ENCODE measurements around the gene CYTH1. TPM values are rescaled to one million over a fixed set of nuclear protein-coding genes. Genes with fewer than 3 reads are reported as not detected.

Gene CYTH1
- total and polyA plus RNA-seq, 10 of the 15 experiments (the other 5 are each of a cell fraction or from before 2014, with no cell fraction given): 6.6 to 188 (median 145) TPM

DNA sequence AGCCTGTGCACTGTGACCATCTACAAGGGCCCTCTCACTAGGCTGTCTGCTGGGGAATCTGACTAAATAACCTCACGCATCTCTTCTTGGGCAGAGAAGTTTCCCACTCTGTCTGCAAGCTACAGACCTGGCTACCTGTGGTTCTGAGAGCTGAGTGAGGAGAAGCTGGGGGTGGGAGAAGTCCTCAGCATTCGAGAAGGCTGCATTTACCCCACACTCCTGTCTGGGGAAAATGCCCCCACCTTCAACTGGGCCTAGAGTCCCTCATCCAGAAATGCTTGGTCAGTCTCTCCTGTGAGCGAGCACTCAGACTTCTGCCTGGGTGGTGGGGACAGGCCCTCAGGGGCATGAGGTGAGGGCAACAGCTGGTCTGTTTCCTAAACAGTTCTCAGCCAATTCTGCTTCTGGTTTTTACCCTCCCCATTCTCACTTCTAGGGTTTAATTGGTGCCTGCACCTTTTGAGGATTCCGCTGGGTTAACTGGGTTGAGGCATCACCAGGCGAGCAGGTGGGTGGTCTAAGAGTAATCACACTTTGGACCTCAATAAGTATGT lies 98.6 kb downstream of the CYTH1 start:
- 83% methylated on average over 5 of the region's 5 CpGs for WGBS (ENCODE audit: insufficient coverage, insufficient replicate concordance, low lambda C conversion rate, missing lambda C conversion rate)
- Histone ChIP-seq H3K4me1 (ENCODE audit: control insufficient read depth, insufficient read depth, low read length) (peaks cover 14% of the 10 kb centered on the region), H2AFZ (ENCODE audit: control insufficient read depth, low read depth, low read length) (no peak overlapping the region), H3K9me3 (replicated peaks; ENCODE audit: control insufficient read depth, insufficient read depth, low read length) (no peaks in the 10 kb centered on the region), H3K27ac (ENCODE audit: control insufficient read depth, insufficient read depth) (no peak overlapping the region), H4K20me1 (ENCODE audit: control insufficient read depth, insufficient read depth) (no peaks in the 10 kb centered on the region), H3K27me3 (replicated peaks in 1 of 2; ENCODE audit: control insufficient read depth in 2 of 2, insufficient read depth in 2 of 2, low read length in 1 of 2) (no peaks in the 10 kb centered on the region), H3K36me3 (ENCODE audit: control insufficient read depth in 2 of 2, insufficient read depth in 2 of 2, low read length in 1 of 2) (peaks cover 36 to 67% of the 10 kb centered on the region in 2 experiments), H3K4me2 (ENCODE audit: control insufficient read depth, insufficient read depth) (no peak overlapping the region), H3K9ac (ENCODE audit: control insufficient read depth, insufficient read depth, low read length) (no peak overlapping the region), H3K4me3 (no peak overlapping the region), H3K79me2 (ENCODE audit: control insufficient read depth, insufficient read depth, low read length) (peaks cover 9% of the 10 kb centered on the region)
- ChIA-PET POLR2A (interaction anchor here (1.2 kb wide), 1 partner anchor 17 kb away, joined by 3 read pairs; no protein-coding TSS in a partner anchor), CTCF (interaction anchor here (1.2 kb wide), 1 partner anchor 187 kb away, joined by 3 read pairs; no protein-coding TSS in a partner anchor), RAD21 (ENCODE audit: unreplicated experiment) (no interaction called here), SMC1A (ENCODE audit: uncharacterized antibody, unreplicated experiment) (interaction anchor here (0.7 kb wide), 1 partner anchor 198 kb away, joined by 3 read pairs; no protein-coding TSS in a partner anchor)
- intact Hi-C loops (cut with micrococcal nuclease; ENCODE audit: unreplicated experiment) (no loop called here), in situ Hi-C loops (cut with MboI) (no loop called here)
- TF ChIP-seq POLR2A (IDR thresholded peaks at IDR 0.05; ENCODE audit: low read depth, low read length) (peak; percentile 55; the same call in 1 of the 2 replicates), POLR2AphosphoS5 (IDR thresholded peaks at IDR 0.05; ENCODE audit: low read length) (peak; percentile 70), ASH2L (IDR thresholded peaks at IDR 0.05; ENCODE audit: borderline replicate concordance, low read depth) (no peak), TBL1XR1 (IDR thresholded peaks at IDR 0.05; ENCODE audit: low read depth, low read length) (no peak), RCOR1 (conservative IDR thresholded peaks at IDR 0.05; ENCODE audit: low read depth, low read length) (no peak), POLR2AphosphoS2 (IDR thresholded peaks at IDR 0.05; ENCODE audit: low read depth, low read length) (peak; percentile 62; the same call in 1 of the 2 replicates), BMI1 (IDR thresholded peaks at IDR 0.05; ENCODE audit: borderline replicate concordance) (no peak), SREBF2 (IDR thresholded peaks at IDR 0.05; ENCODE audit: low read length) (no peak)
- TF ChIP-seq, protein P1, sequence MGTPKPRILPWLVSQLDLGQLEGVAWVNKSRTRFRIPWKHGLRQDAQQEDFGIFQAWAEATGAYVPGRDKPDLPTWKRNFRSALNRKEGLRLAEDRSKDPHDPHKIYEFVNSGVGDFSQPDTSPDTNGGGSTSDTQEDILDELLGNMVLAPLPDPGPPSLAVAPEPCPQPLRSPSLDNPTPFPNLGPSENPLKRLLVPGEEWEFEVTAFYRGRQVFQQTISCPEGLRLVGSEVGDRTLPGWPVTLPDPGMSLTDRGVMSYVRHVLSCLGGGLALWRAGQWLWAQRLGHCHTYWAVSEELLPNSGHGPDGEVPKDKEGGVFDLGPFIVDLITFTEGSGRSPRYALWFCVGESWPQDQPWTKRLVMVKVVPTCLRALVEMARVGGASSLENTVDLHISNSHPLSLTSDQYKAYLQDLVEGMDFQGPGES (IDR thresholded peaks at IDR 0.05): no peak
- TF ChIP-seq, protein P2, sequence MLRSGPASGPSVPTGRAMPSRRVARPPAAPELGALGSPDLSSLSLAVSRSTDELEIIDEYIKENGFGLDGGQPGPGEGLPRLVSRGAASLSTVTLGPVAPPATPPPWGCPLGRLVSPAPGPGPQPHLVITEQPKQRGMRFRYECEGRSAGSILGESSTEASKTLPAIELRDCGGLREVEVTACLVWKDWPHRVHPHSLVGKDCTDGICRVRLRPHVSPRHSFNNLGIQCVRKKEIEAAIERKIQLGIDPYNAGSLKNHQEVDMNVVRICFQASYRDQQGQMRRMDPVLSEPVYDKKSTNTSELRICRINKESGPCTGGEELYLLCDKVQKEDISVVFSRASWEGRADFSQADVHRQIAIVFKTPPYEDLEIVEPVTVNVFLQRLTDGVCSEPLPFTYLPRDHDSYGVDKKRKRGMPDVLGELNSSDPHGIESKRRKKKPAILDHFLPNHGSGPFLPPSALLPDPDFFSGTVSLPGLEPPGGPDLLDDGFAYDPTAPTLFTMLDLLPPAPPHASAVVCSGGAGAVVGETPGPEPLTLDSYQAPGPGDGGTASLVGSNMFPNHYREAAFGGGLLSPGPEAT (IDR thresholded peaks at IDR 0.05; ENCODE audit: low read depth): no peak
- FAIRE-seq: no peak
- DNase-seq (ENCODE audit: low read depth, low spot score): no peak
- no peak for ATAC-seq
- no TSS peak for BruUV-seq (replicated peaks)

All from GM12878 (cell line).